Epidermal melanocyte (primary cell): Measurements from ENCODE around the gene BLOC1S3.

Experiments used
- DNase-seq: peaks from one replicate; pipeline ENCODE4 v3.0.0; 2011; ENCODE audit warnings: low spot score; ENCODE audit not compliant: insufficient read length

Gene BLOC1S3, protein sequence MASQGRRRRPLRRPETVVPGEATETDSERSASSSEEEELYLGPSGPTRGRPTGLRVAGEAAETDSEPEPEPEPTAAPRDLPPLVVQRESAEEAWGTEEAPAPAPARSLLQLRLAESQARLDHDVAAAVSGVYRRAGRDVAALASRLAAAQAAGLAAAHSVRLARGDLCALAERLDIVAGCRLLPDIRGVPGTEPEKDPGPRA

DNA sequence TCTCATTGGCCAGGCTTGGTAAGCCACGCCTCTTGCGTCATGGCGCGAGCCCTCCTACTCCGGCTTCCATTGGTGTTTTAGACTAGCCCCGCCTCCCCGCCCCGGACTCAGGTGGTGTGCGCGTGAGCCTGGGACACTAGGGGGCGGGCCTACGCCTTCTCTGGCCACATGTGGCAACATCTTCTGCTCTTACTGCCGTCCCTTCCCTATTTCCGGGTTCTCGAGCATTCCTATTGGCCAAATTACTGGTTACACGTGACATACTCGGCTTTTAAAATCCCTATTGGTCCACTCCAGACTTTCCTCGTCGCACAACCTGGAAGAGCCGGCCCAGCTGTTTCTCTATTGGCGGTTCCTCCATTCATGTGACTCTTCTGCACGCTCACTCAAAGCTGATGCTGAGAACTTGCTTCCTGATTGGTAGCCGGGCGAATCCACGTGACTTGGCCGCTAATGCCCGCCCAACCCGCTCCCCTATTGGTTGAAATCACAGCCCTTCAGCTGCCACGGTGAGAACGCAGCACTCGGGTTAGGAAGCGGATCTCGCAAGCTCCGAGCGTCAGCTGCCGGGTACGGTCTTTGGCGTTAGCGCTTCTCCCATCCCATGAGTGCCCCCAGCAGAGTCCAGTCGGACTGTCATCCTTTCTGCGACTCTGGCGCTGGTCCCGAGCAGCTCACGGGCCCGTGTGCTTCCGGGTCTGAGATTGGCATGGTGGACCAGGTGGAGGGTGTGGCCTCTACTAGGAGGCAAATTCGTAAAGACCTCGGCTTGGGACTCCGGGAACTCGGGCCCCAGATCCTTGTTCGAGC, at the start of gene BLOC1S3:
TSS of gene BLOC1S3 (plus strand) at position 523 of the 810 bp plus-strand sequence. CDS start 513 bp downstream, outside the sequence.
- DNase-seq = peak; percentile 98

DNA sequence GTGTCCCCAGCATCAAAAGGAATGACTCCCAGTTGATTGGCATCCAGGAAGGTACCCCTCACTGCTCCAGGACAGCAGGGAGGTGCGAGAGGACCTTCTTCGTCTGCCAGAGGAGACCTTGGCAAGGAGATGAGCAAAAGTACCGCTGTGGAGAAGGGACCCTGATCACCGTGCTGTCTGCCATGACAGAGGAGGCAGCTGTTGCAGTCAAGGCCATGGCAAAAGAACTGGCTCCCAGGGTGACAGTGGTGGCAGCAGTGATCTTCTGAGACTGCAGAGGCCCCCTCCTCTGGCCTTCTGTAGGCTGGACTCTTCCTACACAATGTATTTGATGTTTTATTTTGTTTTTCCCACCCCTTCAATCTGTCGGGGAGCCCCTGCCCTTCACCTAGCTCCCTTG, 49.8 kb upstream of the BLOC1S3 start:
- DNase-seq = no peak

DNA sequence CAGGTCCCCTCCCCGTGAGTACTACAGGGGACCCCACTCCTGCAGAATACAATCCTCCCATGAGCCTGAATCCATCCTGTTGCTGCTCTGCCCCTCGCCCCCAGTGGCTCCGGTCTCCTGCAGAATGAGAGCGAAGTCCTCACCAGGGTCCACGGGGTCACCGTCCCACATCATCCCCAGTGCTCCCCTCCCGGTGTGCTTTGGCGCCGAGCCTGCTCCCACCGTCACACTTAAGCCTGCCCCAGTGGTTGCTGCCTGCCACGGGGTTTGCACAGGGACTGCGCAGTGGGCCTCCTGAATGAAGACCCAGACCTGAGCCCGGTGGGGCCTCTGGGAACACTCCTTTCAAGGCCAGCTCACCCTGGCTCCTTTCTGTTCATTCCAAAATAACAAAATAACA, 48.3 kb upstream of the BLOC1S3 start:
- DNase-seq = no peak

DNA sequence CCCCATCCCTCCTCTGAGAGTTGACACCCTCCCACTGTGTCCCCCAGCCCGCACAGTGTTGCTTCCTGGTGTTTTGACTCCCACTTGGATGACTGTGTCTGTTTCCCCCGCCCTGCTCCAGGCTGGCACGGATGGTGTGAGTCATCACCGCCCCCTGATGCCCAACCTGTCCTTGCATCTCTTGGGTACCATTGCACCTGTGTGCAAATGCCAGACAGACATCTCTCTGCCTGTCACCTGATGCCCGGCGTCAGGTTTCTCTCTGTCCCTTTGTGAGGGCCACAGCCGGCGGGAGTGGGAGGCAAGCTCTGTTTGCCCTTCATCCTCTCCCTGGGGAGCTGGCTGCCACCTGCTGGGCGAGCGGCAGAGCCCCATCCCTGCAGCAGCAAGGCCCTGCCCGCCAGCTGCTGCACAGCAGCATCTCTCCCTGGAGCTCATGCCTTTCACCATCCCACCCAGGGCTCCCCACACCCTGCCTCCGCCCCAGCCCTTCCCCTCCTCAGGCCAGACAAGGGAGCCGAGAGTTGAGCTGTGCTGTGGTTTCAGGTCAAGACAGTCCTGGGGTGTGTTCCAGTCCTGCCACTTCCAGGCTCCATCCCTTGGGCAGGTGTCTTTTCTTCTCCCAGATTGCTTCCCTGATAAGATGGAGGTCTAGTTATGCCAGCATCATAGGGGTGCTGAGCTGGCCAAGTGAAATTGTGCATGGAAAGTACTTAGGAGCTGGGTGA, 47.5 kb upstream of the BLOC1S3 start:
- DNase-seq = no peak

DNA sequence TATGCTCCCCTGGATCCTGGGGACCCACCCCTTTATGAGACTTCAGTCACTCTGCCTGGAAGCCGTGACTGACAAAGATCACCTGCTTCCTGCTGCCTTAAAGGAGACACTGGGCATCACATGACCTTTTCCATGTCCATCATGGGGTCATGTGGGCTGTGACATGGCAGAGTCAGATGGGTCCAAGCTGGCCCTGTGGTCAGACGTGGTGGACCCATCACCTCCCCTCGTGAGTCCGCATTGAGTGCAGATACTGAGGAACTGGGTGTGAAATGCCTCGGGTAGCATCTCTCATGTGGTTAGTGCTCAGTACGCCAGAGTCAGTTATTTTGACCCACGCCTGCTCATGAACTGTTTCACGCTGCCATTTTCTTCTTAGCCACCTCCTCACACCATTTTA, 44.9 kb upstream of the BLOC1S3 start:
- DNase-seq = no peak

DNA sequence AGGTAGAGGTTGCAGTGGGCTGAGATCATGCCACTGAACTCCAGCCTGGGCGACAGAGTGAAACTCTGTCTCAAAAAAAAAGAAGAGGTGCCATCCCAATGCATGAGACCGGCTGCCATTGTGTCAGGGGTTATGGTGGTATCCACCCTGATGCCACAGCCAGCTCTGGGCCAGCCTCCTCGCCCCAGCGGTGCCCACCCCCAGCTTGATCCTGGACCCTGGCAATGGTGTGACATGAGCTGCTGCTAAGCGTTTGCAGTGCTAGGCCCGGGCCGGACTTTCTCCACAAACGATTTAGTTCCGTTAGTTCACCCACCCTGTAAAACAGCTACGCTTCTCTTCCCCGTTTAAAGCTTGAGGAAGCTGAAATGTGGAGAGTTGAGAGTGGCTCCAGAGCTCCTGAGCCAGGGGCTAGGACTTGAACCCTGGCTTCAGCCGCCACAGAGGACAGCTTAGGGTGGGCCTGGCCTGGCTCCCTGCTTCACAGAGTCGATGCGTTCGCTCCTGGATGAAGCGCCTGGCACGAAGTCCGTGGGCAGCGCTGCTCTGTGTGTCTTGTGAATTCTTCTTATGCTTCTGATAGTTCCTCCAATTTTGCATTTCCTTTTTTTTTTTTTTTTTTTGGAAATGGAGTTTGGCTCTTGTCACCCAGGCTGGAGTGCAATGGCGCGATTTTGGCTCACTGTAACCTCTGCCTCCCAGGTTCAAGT, 43.3 kb upstream of the BLOC1S3 start:
- no peak for DNase-seq

DNA sequence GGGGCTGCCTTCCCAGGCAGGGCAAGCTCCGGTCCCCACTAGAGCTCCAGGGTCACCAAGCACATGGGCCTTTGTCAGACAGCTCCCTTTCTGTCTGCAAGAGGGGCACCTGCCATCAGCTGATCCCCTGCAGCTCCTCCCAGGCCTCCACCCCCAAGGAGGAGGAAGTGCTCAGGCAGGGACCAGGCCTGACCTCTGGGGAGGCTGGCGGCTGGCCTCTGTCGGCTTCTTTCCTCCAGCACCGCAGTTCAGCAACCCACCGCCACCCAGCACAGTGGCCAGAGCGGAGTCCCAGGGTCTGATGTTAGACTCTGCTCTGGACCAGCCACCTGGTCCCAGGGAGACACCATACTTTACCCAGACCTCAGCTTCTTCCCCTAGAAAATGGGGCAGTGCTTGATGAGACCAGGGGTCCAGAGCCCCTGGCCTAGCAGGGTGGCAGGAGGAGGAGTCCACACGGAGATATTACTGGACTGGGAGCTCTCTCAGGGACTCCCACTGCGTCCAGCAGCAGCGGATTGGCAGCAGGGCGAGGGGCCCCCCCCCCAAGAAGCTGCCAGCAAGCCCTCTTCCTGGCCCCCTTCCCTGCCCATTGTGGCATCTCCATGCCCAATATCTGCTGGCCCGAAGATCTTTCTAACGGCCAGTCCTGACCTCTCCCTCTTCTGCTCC, 41.9 kb upstream of the BLOC1S3 start:
- DNase-seq = no peak

DNA sequence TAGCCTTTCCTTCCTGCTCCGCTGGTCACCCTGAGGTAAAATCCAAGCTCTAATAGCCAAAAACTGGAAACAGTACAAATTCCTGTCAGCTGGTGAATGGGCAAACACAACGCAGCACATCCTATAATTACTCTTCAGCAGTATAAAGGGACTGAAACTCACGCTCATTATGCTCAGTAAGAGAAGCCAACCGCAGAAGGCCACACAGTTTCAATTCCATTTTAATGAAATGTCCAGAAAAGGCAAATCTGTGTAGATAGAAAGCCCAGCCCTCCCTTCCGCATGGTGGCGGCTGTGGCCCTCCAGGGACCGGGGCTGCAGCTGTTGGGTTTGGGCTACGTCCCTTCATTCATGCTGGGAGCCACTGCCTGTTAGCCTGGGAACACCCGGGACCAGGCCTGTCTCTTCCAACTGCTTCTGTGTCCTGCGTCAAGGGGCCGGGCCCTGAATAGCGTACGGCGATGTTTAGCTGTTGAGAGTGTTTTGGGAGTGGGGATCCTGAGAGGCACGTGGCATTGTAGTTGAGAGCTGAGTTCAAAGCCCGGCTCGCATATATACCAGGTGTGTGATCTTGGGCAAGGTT, 41.3 kb upstream of the BLOC1S3 start:
- peak; percentile 84 for DNase-seq

DNA sequence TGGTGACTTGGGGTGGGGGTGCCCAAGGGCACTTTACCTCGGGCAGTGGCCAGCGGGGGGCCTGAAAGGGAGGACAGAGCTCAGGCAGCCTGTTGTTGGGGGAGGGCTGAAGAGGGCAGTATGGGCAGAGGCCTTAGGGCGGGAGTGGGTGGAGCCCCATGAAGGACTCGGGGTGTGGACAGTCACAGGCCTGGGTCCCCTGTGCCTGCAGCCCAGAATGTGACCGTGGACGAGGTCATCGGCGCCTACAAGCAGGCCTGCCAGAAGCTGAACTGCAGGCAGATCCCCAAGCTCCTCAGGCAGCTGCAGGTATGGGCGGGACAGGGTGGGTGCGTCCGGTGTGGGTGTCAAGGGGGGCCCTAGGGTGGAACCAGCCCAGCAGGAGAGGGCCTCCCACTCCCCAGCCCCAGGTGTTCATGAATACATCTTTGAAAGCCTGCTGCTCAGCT, 40.3 kb upstream of the BLOC1S3 start:
- DNase-seq = no peak

DNA sequence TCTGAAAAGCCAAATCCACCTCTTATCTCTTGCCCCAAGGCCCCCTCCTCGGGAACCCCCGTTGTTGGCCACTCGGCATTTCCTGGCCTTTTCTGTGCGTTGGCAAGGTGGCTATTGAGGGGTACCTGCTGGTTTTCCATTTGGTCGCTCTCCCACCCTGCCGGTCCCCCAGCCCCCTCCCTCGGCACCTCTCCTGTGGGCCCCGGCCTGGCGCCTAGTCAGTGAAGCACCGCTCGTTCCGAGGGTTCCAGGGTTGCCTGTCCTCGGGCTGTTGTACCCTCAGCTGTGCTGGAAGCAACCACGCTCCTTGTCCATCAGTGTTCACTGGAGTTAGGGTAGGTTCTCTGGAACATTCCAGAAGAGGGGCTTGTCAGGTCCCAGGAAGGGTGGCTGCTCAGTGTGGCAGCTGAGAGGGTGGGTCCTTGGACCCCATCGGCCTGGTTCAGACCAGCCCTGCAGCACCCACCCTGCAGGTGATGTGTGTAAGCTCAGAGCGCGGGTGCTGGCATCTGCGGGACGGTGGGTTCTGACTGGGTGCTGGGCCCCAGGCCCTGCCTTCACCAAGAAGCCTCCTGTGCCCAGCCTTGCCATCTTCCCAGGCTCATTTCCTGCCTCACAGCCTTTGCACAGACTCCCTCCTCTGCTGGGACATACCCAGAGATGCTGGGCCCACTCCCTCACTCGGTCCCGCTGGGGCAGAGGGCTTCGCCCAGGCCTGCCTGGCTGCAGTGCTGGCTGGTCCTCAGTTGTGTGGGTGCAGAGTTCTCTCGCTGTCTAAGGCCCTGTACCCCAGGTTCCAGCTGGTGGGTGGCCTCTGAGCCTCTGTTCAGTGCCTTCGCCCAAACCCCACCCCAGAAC, 39.1 kb upstream of the BLOC1S3 start:
- no peak for DNase-seq

DNA sequence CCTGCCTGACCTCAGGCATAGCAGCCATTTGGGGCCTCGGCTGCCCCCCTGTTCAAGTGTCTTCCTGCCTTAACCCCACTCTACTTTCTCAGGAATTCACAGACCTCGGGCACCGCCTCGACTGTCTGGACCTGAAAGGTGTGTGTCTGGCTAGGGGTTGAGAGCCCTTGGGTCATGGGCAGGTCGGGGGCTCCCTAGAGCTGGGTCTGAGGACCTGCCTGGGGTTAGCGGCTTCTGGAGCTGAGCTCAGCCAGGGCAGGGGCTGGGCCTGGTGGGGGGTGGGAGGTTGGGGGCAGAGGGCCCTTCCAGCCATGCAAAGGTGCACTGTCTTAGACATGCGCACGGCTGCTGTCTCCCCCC, 38.5 kb upstream of the BLOC1S3 start:
- no peak for DNase-seq

DNA sequence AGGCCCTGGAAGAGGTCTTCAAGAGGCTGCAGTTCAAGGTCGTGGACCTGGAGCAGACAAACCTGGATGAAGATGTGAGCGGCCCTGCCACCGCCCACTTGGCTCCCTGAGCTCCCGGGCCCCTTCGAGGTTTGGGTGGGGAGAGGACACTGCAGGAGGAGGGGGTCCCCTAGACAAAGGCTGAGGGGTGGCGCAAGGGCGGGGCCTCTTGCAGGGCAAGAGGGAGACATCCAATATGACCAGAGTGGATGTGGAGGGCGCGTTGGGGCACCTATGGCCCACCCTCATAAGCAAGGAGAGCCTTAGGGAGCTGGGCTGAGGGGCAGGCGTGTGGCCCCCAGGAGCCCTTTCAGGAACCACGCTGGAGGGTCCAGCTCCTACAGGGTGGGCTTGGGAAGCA, 38.1 kb upstream of the BLOC1S3 start:
- DNase-seq = peak; percentile 14

DNA sequence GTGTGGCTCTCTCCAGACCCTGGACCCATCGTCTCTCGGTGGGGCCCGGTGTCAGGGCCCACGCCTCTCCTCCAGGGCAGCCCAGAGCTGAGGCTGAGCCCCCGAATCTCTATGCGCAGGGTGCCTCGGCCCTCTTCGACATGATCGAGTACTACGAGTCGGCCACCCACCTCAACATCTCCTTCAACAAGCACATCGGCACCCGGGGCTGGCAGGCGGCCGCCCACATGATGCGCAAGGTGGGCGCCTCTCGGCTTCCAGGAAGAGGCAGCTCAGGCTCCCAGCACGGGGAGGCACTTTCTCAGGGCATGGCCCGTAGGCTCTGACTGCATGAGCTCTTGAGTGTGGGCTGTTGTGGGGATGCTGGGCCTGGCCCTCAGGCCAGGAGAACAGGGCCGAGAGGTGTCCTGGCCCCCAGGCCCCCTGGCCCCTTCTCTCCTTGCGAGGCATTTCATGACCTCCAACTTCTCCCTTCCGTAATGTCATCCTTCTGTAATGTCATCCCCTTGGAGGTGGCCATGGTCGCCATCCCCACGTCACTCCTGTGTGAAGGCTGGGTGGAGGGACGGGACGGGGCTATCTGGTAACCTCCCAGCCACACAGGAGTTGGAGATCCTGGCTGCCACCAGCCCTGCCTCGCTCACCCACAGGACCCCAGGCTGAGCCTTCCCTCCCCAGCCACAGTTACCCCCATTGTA, 37.2 kb upstream of the BLOC1S3 start:
- DNase-seq = no peak

DNA sequence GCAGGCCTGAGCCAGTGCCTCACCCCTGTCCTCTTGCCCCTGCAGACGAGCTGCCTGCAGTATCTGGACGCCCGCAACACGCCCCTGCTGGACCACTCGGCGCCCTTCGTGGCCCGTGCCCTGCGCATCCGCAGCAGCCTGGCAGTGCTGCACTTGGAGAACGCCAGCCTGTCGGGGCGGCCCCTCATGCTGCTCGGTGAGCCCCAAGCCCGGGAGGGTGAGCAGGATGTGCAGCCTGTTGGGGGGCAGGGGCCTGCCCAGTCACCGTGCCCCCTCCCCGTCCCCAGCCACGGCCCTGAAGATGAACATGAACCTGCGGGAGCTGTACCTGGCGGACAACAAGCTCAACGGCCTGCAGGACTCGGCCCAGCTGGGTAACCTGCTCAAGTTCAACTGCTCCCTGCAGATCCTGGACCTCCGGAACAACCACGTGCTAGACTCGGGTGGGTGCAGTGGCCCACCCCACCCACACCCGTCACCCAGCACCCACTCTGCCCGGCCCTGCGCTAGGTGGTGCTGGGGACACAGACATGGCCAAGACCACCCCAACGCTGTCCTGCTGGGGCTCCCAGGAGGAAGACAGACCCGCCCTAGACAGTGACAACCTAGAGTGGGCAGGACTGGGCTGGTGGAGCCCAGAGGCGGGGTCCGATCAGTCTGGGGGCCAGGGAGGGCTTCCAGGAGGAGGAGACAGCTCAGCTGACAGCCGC, 36.4 kb upstream of the BLOC1S3 start:
- no peak for DNase-seq

DNA sequence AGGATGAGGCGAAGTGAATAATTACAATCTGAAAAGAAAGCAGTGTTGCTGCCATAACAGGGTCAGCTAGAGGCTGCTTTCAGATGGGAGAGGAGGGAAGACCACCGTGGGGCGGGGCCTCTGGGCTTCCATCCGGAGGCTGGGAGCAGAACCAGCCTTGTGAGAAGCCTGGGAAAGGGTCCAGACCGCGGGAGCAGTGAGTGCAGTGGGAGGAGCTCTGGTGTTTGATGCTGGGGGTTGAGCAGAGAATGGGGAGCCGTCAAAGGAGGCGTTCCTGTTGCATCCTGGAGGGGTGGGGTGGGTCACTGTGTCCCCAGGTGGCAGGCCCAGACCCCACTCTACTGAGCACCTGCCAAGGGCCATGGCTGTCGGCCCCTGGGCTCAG, 35.9 kb upstream of the BLOC1S3 start:
- no peak for DNase-seq

DNA sequence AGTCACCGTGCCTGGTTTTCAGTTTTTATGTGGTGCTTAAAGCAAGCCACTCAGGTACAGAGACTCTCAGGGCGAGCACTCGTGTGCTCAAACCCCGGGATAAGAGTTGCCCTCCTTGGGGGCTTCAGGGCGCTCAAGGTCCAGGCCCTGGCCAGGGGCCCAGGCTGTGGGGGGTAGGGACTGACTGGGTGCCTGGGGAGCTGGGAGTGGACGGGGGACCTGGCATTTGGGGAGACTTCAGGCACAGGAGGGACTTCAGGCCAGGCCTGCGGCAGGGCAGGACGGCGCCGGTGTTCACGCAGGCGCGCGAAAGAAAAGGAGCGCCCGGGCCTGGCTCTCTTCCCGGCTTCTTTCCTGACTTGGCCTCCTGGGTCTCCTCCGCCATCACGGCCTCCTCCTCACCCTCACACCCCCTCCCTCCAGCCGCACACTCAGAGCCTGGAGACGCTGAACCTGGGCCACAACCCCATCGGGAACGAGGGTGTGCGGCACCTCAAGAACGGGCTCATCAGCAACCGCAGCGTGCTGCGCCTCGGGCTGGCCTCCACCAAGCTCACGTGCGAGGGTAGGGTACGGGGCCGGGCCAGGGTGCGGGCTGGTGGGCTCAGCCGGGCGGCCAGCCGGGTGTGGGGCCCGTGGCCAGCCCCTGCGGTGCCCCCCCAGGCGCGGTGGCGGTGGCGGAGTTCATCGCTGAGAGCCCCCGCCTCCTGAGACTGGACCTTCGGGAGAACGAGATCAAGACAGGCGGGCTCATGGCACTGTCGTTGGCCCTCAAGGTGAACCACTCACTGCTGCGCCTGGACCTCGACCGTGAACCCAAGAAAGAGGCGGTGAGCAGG, 33.9 kb upstream of the BLOC1S3 start:
- no peak for DNase-seq

DNA sequence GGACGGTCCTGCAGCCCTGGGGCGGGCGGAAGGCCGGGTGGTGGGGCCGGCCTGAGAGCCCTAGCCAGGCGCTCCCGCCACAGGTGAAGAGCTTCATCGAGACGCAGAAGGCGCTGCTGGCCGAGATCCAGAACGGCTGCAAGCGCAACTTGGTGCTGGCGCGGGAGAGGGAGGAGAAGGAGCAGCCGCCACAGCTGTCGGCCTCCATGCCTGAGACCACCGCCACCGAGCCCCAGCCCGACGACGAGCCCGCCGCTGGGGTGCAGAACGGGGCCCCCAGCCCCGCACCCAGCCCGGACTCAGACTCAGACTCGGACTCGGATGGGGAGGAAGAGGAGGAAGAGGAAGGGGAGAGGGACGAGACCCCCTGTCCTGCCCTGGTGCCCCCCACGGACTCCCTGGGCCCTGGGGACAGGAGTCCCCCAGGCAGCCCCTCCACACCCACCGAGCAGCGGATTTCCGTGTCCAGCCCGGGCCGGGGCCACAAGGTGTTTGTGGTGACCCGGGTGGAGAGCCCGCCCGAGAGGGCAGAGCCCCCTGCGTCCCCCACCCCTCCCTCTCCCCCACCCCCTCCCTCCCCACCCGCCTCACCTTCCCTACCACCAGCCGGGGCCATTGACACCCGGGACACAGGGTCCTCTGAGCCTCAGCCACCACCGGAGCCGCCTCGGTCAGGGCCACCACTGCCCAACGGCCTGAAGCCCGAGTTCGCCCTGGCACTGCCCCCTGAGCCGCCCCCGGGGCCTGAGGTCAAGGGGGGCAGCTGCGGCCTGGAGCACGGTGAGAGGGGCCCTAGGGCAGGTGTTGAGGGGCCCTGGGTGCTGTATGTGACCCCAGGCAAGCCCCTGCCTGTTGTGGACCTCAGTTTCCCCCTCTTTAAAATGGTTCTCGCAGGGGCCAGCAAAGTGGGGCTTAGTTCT, 33.1 kb upstream of the BLOC1S3 start:
- no peak for DNase-seq
